ENCODE results near the gene ATL1. TPM values are rescaled to one million over a fixed set of nuclear protein-coding genes. Genes with fewer than 3 reads are reported as not detected.
"Not testable (repeated sequence)": the region's sequence is repeated elsewhere in the genome, so short reads cannot be mapped to it uniquely, and the experiment has no call there.

ATL1 gene
- total RNA-seq, 4 donors from 2014 or later, result 1.5 to 24.3 (median 13.0) TPM

- Histone ChIP-seq H3K27me3 (no peaks in the 10 kb centered on the region), H3K27ac (no peak overlapping the region), H3K4me3 (no peak overlapping the region), H3K36me3 (no peaks in the 10 kb centered on the region), H3K4me1 (no peaks in the 10 kb centered on the region), H3K9me3 (no peaks in the 10 kb centered on the region)
- TF ChIP-seq CTCF (IDR thresholded peaks at IDR 0.05), result no peak
- no peak for TF ChIP-seq POLR2A (IDR thresholded peaks at IDR 0.05)
- peak in 1 of 2 donors; percentile 21 for DNase-seq
- intact Hi-C loops (cut with DNase I; ENCODE audit: low total_unique reads), result no loop called here
These were observed 15.0 kb upstream of the ATL1 start for GRCh38 chr14:50544911-50545310.

- Histone ChIP-seq H3K27ac (no peak overlapping the region), H3K4me3 (no peak overlapping the region), H3K4me1 (no peaks in the 10 kb centered on the region), H3K9me3 (no peaks in the 10 kb centered on the region), H3K36me3 (no peaks in the 10 kb centered on the region), H3K27me3 (no peaks in the 10 kb centered on the region)
- intact Hi-C loops (cut with DNase I; ENCODE audit: low total_unique reads), result no loop called here
- TF ChIP-seq CTCF (IDR thresholded peaks at IDR 0.05) (no peak), POLR2A (IDR thresholded peaks at IDR 0.05) (no peak)
- no peak for DNase-seq
These were observed 14.3 kb upstream of the ATL1 start for GRCh38 chr14:50545618-50546017.

- H3K4me1 ChIP-seq, result no peaks in the 10 kb centered on the region
- no peak overlapping the region for H3K27ac ChIP-seq
- no peaks in the 10 kb centered on the region for H3K36me3 ChIP-seq
- TF ChIP-seq CTCF (IDR thresholded peaks at IDR 0.05), result no peak
- no peaks in the 10 kb centered on the region for H3K27me3 ChIP-seq
- DNase-seq, result no peak
- intact Hi-C loops (cut with DNase I; ENCODE audit: low total_unique reads), result no loop called here
- H3K9me3 ChIP-seq, result no peaks in the 10 kb centered on the region
- H3K4me3 ChIP-seq, result no peak overlapping the region
These were observed 9.7 kb upstream of the ATL1 start for GRCh38 chr14:50550294-50550693.

- no peaks in the 10 kb centered on the region for H3K4me1 ChIP-seq
These were observed 8.1 kb upstream of the ATL1 start for GRCh38 chr14:50551877-50552276.

GRCh38 chr14:50552796-50553195 lies 7.1 kb upstream of the ATL1 start:
- H3K9me3 ChIP-seq; H3K4me1 ChIP-seq; H3K27ac ChIP-seq; H3K4me3 ChIP-seq; H3K36me3 ChIP-seq; DNase-seq; H3K27me3 ChIP-seq; intact Hi-C loops (cut with DNase I; ENCODE audit: low total_unique reads): not testable (repeated sequence)

More at GRCh38 chr14:50551877-50552276, 8.1 kb upstream of the ATL1 start:
- Histone ChIP-seq H3K27ac (no peak overlapping the region), H3K4me3 (no peak overlapping the region), H3K9me3 (no peaks in the 10 kb centered on the region), H3K36me3 (no peaks in the 10 kb centered on the region), H3K27me3 (no peaks in the 10 kb centered on the region)
- DNase-seq, result no peak
- intact Hi-C loops (cut with DNase I; ENCODE audit: low total_unique reads), result no loop called here
- TF ChIP-seq POLR2A (IDR thresholded peaks at IDR 0.05) (no peak), CTCF (IDR thresholded peaks at IDR 0.05) (no peak)

GRCh38 chr14:50560931-50561285 lies 963 bp downstream of the ATL1 start:
- Histone ChIP-seq H3K27me3 (no peaks in the 10 kb centered on the region), H3K36me3 (no peaks in the 10 kb centered on the region), H3K27ac (peak overlapping the region; percentile 87 to 92), H3K4me3 (peak overlapping the region; percentile 48 to 76), H3K9me3 (no peaks in the 10 kb centered on the region), H3K4me1 (no peaks in the 10 kb centered on the region)
- DNase-seq, result peak; percentile 84
- intact Hi-C loops (cut with DNase I; ENCODE audit: low total_unique reads), result no loop called here
- TF ChIP-seq CTCF (IDR thresholded peaks at IDR 0.05), result no peak
- peak in 1 of 2 donors; percentile 28 for TF ChIP-seq POLR2A (IDR thresholded peaks at IDR 0.05)

Measured in uterus (tissue), 4 donors.